ENCODE data around the gene REM2. TPM values are rescaled to one million over a fixed set of nuclear protein-coding genes. Genes with fewer than 3 reads are reported as not detected.
A peak's percentile ranks its signal among the peaks of the same experiment; 100 is the strongest.

REM2 gene
- total and polyA plus RNA-seq, 2 of the 4 experiments (the other 2 are of a cell fraction), result under 0.01 to 0.07 TPM

GRCh38 chr14:22848351-22849164 lies 34.5 kb upstream of the REM2 start:
- dilution Hi-C loops (cut with HindIII; ENCODE audit: low sequenced_read_pairs, unreplicated experiment), result no loop called here

More at GRCh38 chr14:22848351-22849164, 34.5 kb upstream of the REM2 start:
- POLR2A ChIA-PET (ENCODE audit: unreplicated experiment), result interaction anchor here (0.9 to 2.5 kb wide), 2 partner anchors 10 to 18 kb away, joined by 3 to 20 read pairs; no protein-coding TSS in a partner anchor
- Histone ChIP-seq H3K79me1 (ENCODE audit: low read depth in 1 of 2, low read length in 2 of 2) (peaks cover 10 to 61% of the 10 kb centered on the region in 2 experiments; a peak in 3 of 4 replicates), H3K36me3 (ENCODE audit: control insufficient read depth, insufficient read depth, low read length) (peaks cover 33% of the 10 kb centered on the region), H3K4me1 (ENCODE audit: control insufficient read depth, insufficient read depth, low read length) (peaks cover 55% of the 10 kb centered on the region), H4K20me1 (ENCODE audit: insufficient read depth, low read length) (peaks cover 24% of the 10 kb centered on the region; the same call in 1 of the 2 replicates), H3K4me2 (ENCODE audit: low read depth, low read length) (peak overlapping the region; percentile 34), H3K14ac (replicated peaks; ENCODE audit: low read depth, low read length) (peak overlapping the region; percentile 92), H2AK9ac (replicated peaks; ENCODE audit: low read depth, low read length, poor library complexity) (peak overlapping the region; percentile 95), H2BK120ac (ENCODE audit: low read depth, low read length) (peak overlapping the region; percentile 96), H2AK5ac (ENCODE audit: low read depth, low read length) (peak overlapping the region; percentile 99), H3K9me3 (ENCODE audit: control insufficient read depth, insufficient read depth, low read length) (no peaks in the 10 kb centered on the region), H3K56ac (ENCODE audit: extremely low read depth, insufficient read depth, low read length) (peak overlapping the region; percentile 54), H2BK20ac (ENCODE audit: low read depth, low read length) (peak overlapping the region; percentile 83), H3K18ac (ENCODE audit: low read depth, low read length) (peak overlapping the region; percentile 76), H3K27ac (ENCODE audit: insufficient read depth, low read length) (peak overlapping the region; percentile 96), H2AFZ (replicated peaks; ENCODE audit: low read length, poor library complexity) (peak overlapping the region; percentile 73), H2BK5ac (ENCODE audit: low read depth, low read length, poor library complexity, severe bottlenecking) (peak overlapping the region; percentile 88), H3K4ac (ENCODE audit: low read depth, low read length) (peak overlapping the region; percentile 96), H2BK15ac (ENCODE audit: low read depth, low read length) (peak overlapping the region; percentile 93; the same call in 1 of the 3 replicates), H3K27me3 (ENCODE audit: control insufficient read depth, insufficient read depth, low read length) (no peaks in the 10 kb centered on the region), H3K9ac (ENCODE audit: low read depth, low read length) (peak overlapping the region; percentile 57), H3K9me1 (ENCODE audit: insufficient read depth, low read length) (peaks cover 31% of the 10 kb centered on the region), H3K23ac (ENCODE audit: low read depth, low read length) (peak overlapping the region; percentile 97), H3K4me3 (ENCODE audit: insufficient read depth, low read depth, low read length) (no peak overlapping the region), H4K91ac (ENCODE audit: insufficient read depth, low read depth, low read length) (peak overlapping the region; percentile 92), H4K5ac (ENCODE audit: low read depth, low read length) (peak overlapping the region; percentile 45), H4K8ac (ENCODE audit: low read depth in 2 of 2, low read length in 2 of 2) (peak overlapping the region; percentile 65 to 83)
- CTCF ChIA-PET, result interaction anchor here (0.8 to 1.2 kb wide), 4 partner anchors 18 to 129 kb away, joined by 3 to 5 read pairs (median 3); partner anchors contain the start of genes LRP10 and MRPL52
- WGBS, 2 experiments (ENCODE audit: extremely low coverage in 2 of 2, insufficient read length in 1 of 2), result 20% methylated on average over 1 of the region's 12 CpGs; no CpG with 5 or more reads in 1 of the 2 experiments
- ATAC-seq (ENCODE audit: low read depth), result peak; percentile 43
- in situ Hi-C loops (cut with MboI; ENCODE audit: low sequenced_read_pairs) (loop anchor here (10.0 kb wide), 1 partner anchor 264 kb away; the partner anchor contains the start of gene DAD1), intact Hi-C loops (cut with micrococcal nuclease) (loop anchor here (1.0 kb wide), 1 partner anchor 10 kb away; no protein-coding TSS in a partner anchor)
- peak; percentile 92 for DNase-seq
- TF ChIP-seq MAFK (IDR thresholded peaks at IDR 0.05; ENCODE audit: low read depth, low read length) (peak; percentile 92), CTCF (conservative IDR thresholded peaks at IDR 0.05; ENCODE audit: low read depth, low read length) (no peak), MAZ (IDR thresholded peaks at IDR 0.05; ENCODE audit: borderline replicate concordance, low read depth, low read length) (peak; percentile 80; the same call in 1 of the 2 replicates), CEBPB (IDR thresholded peaks at IDR 0.05; ENCODE audit: low read depth, low read length) (peak; percentile 51), NFE2L2 (IDR thresholded peaks at IDR 0.05; ENCODE audit: low read depth, low read length) (peak; percentile 29; the same call in 1 of the 2 replicates), MXI1 (IDR thresholded peaks at IDR 0.05; ENCODE audit: borderline replicate concordance, low read depth, low read length) (no peak), FOS (IDR thresholded peaks at IDR 0.05; ENCODE audit: low read depth, low read length) (no peak), POLR2A (IDR thresholded peaks at IDR 0.05; ENCODE audit: low read depth, low read length) (peak; percentile 8), BHLHE40 (IDR thresholded peaks at IDR 0.05; ENCODE audit: low read depth, low read length) (no peak), SMC3 (IDR thresholded peaks at IDR 0.05; ENCODE audit: low read depth, low read length) (no peak), USF2 (IDR thresholded peaks at IDR 0.05; ENCODE audit: low read depth, low read length) (no peak), CHD1 (IDR thresholded peaks at IDR 0.05; ENCODE audit: low read depth, low read length) (no peak)
- BruUV-seq (replicated peaks), result no TSS peak
